Breast epithelium (tissue), 4 donors: Measurements from ENCODE around the gene TPCN2. TPM values are rescaled to one million over a fixed set of nuclear protein-coding genes. Genes with fewer than 3 reads are reported as not detected.

Experiments
- DNase-seq, 2 donors: peaks; one replicate each; pipeline ENCODE4 v3.0.0-alpha.2; 2019; ENCODE audit warnings: low spot score in 2 of 2
- H3K27ac ChIP-seq, 2 donors: fragments of 200-600 bp; sonication (generic) in 1 of 2; one replicate each; pipeline ENCODE4 v1.5.1; 2016 to 2019; ENCODE audit warnings: mild to moderate bottlenecking in 1 of 2
- H3K27me3 ChIP-seq, 2 donors: fragments of 200-600 bp; sonication (generic) in 1 of 2; one replicate each; pipeline versions ENCODE4 v1.5.1 to v1.6.0; 2017 to 2019; ENCODE audit warnings: control low read depth in 1 of 2, mild to moderate bottlenecking in 1 of 2
- H3K36me3 ChIP-seq: fragments of 200-600 bp; one replicate; pipeline ENCODE4 v1.5.1; 2019
- H3K4me1 ChIP-seq, 2 donors: fragments of 200-600 bp; sonication (generic); one replicate each; pipeline ENCODE4 v1.5.1; 2016 to 2019; ENCODE audit warnings: control low read depth in 1 of 2
- H3K4me3 ChIP-seq, 3 donors: fragments of 200-600 bp; sonication (generic); 1 replicate in 2 of 3; 2 replicates in 1 of 3; pipeline ENCODE4 v1.5.1; 2016 to 2019; ENCODE audit warnings: mild to moderate bottlenecking in 3 of 3, moderate library complexity in 2 of 3
- H3K9me3 ChIP-seq, 2 donors: fragments of 200-600 bp; sonication (generic) in 1 of 2; one replicate each; pipeline ENCODE4 v1.5.1; 2016 to 2019; ENCODE audit warnings: control low read depth in 1 of 2
- CTCF ChIP-seq, 3 donors: fragments of 450-650 bp; IDR thresholded peaks; one replicate each; pipeline ENCODE4 v1.5.1; 2016 to 2017; ENCODE audit warnings: antibody characterized with exemption in 3 of 3, mild to moderate bottlenecking in 3 of 3, moderate library complexity in 3 of 3
- POLR2A ChIP-seq: fragments of 450-650 bp; IDR thresholded peaks from one replicate; pipeline ENCODE4 v1.6.1; 2016; ENCODE audit warnings: antibody characterized with exemption, mild to moderate bottlenecking, moderate library complexity
- POLR2AphosphoS5 ChIP-seq, 3 donors: sonication (generic); formaldehyde crosslinking; IDR thresholded peaks; one replicate each; pipeline ENCODE4 v1.6.1; 2017; ENCODE audit warnings: antibody characterized with exemption in 3 of 3
- intact Hi-C: fragments of 100-400 bp; cut with DNase I; formaldehyde crosslinking; loops from one replicate; pipeline ENCODE4 v1.15.1; 2023; ENCODE audit warnings: low total_unique reads
- total RNA-seq, 3 donors: library from RNA; depleted of rRNA; stranded (reverse); fragments of >200 nt; gene quantifications; one replicate each; pipeline ENCODE4 v1.1.0, GENCODE V29; 2016

Gene TPCN2
- total RNA-seq, 3 donors from 2014 or later, result 13.0 to 18.0 (median 13.8) TPM

GRCh38 chr11:69170704-69171103, 122.0 kb downstream of the TPCN2 start:
- Histone ChIP-seq H3K4me1 (no peaks in the 10 kb centered on the region), H3K36me3 (no peaks in the 10 kb centered on the region), H3K27ac (no peak overlapping the region), H3K27me3 (no peaks in the 10 kb centered on the region), H3K4me3 (no peak overlapping the region), H3K9me3 (peaks cover 5% of the 10 kb centered on the region in 2 donors)
- no peak for TF ChIP-seq POLR2AphosphoS5 (IDR thresholded peaks at IDR 0.05)
- TF ChIP-seq CTCF (IDR thresholded peaks at IDR 0.05), result no peak
- no peak for TF ChIP-seq POLR2A
- no peak for DNase-seq
- intact Hi-C loops, result no loop called here

GRCh38 chr11:69171476-69172240, 122.9 kb downstream of the TPCN2 start:
- intact Hi-C loops, result no loop called here
- Histone ChIP-seq H3K4me3 (no peak overlapping the region), H3K9me3 (peaks cover 5% of the 10 kb centered on the region in 2 donors), H3K4me1 (no peaks in the 10 kb centered on the region), H3K36me3 (no peaks in the 10 kb centered on the region), H3K27ac (no peak overlapping the region), H3K27me3 (no peaks in the 10 kb centered on the region)
- TF ChIP-seq CTCF (IDR thresholded peaks at IDR 0.05) (no peak), POLR2AphosphoS5 (IDR thresholded peaks at IDR 0.05) (no peak), POLR2A (no peak)
- DNase-seq, result no peak

- Histone ChIP-seq H3K4me3 (no peak overlapping the region), H3K9me3 (peaks cover 5% of the 10 kb centered on the region in 2 donors), H3K4me1 (no peaks in the 10 kb centered on the region), H3K27ac (no peak overlapping the region), H3K36me3 (no peaks in the 10 kb centered on the region), H3K27me3 (no peaks in the 10 kb centered on the region)
- intact Hi-C loops, result no loop called here
- no peak for DNase-seq
- no peak for TF ChIP-seq POLR2AphosphoS5 (IDR thresholded peaks at IDR 0.05)
- no peak for TF ChIP-seq CTCF (IDR thresholded peaks at IDR 0.05)
- no peak for TF ChIP-seq POLR2A
These were observed 123.9 kb downstream of the TPCN2 start for GRCh38 chr11:69172674-69173073.

- H3K4me3 ChIP-seq, result no peak overlapping the region
- peaks cover 5% of the 10 kb centered on the region in 2 donors for H3K9me3 ChIP-seq
- H3K27me3 ChIP-seq, result no peaks in the 10 kb centered on the region
- intact Hi-C loops, result no loop called here
- H3K27ac ChIP-seq, result no peak overlapping the region
- TF ChIP-seq CTCF (IDR thresholded peaks at IDR 0.05) (no peak), POLR2AphosphoS5 (IDR thresholded peaks at IDR 0.05) (no peak), POLR2A (no peak)
- no peaks in the 10 kb centered on the region for H3K4me1 ChIP-seq
- DNase-seq, result no peak
- H3K36me3 ChIP-seq, result no peaks in the 10 kb centered on the region
These were observed 124.6 kb downstream of the TPCN2 start for GRCh38 chr11:69173331-69173730.

- Histone ChIP-seq H3K27ac (no peak overlapping the region), H3K4me1 (no peaks in the 10 kb centered on the region), H3K4me3 (no peak overlapping the region), H3K9me3 (peaks cover 5% of the 10 kb centered on the region in 2 donors), H3K36me3 (no peaks in the 10 kb centered on the region), H3K27me3 (no peaks in the 10 kb centered on the region)
- TF ChIP-seq POLR2AphosphoS5 (IDR thresholded peaks at IDR 0.05) (no peak), POLR2A (no peak), CTCF (IDR thresholded peaks at IDR 0.05) (no peak)
- DNase-seq, result peak in 1 of 2 donors; percentile 69
- intact Hi-C loops, result no loop called here
These were observed 125.3 kb downstream of the TPCN2 start for GRCh38 chr11:69173925-69174581.
